SKM-1 (cell line): Measurements from ENCODE around the gene ATXN1.
"Not testable (repeated sequence)": the region's sequence is repeated elsewhere in the genome, so short reads cannot be mapped to it uniquely, and the experiment has no call there.

ENCODE experiments used
- DNase-seq: peaks from one replicate; lab custom pipeline; 2025; ENCODE audit not compliant: unreplicated experiment; lab: John Stamatoyannopoulos, UW

ATXN1 gene

GRCh38 chr6:16760516-16761470 lies at the start of gene ATXN1:
Gene ATXN1 (minus strand): TSS chr6:16761460.
- no peak for DNase-seq

- no peak for DNase-seq
These were observed 49.2 kb upstream of the ATXN1 start for GRCh38 chr6:16810411-16810810.

GRCh38 chr6:16809753-16810358 lies 48.6 kb upstream of the ATXN1 start:
- no peak for DNase-seq

- no peak for DNase-seq
These were observed 46.7 kb upstream of the ATXN1 start for GRCh38 chr6:16807956-16808355.

- DNase-seq = no peak
These were observed 45.1 kb upstream of the ATXN1 start for GRCh38 chr6:16806363-16806762.

- no peak for DNase-seq
These were observed 44.1 kb upstream of the ATXN1 start for GRCh38 chr6:16805243-16805950.

GRCh38 chr6:16804546-16805242 lies 43.4 kb upstream of the ATXN1 start:
- DNase-seq = peak; percentile 65

GRCh38 chr6:16803294-16804200 lies 42.3 kb upstream of the ATXN1 start:
- DNase-seq = no peak

GRCh38 chr6:16802071-16802470 lies 40.8 kb upstream of the ATXN1 start:
- DNase-seq = no peak

- DNase-seq = no peak
These were observed 39.7 kb upstream of the ATXN1 start for GRCh38 chr6:16800942-16801341.

GRCh38 chr6:16800341-16800740 lies 39.1 kb upstream of the ATXN1 start:
- no peak for DNase-seq

- no peak for DNase-seq
These were observed 38.3 kb upstream of the ATXN1 start for GRCh38 chr6:16799279-16800193.

- no peak for DNase-seq
These were observed 32.7 kb upstream of the ATXN1 start for GRCh38 chr6:16793828-16794412.

GRCh38 chr6:16789329-16790038 lies 28.2 kb upstream of the ATXN1 start:
- DNase-seq = no peak

- no peak for DNase-seq
These were observed 25.9 kb upstream of the ATXN1 start for GRCh38 chr6:16787128-16787682.

- DNase-seq = no peak
These were observed 24.2 kb upstream of the ATXN1 start for GRCh38 chr6:16785496-16785895.

- DNase-seq = not testable (repeated sequence)
These were observed 23.7 kb upstream of the ATXN1 start for GRCh38 chr6:16784957-16785356.
